ENCODE measurements around the gene LRCOL1.
"Not testable (repeated sequence)": the region's sequence is repeated elsewhere in the genome, so short reads cannot be mapped to it uniquely, and the experiment has no call there.

Gene LRCOL1

GRCh38 chr12:132600048-132601032 lies 10.0 kb downstream of the LRCOL1 start:
- peak; percentile 28 to 34 for DNase-seq

- not testable (repeated sequence) for DNase-seq
Observed at GRCh38 chr12:132599502-132599901, 10.9 kb downstream of the LRCOL1 start.

- peak; percentile 23 to 64 for DNase-seq
Observed at GRCh38 chr12:132597333-132598316, 12.8 kb downstream of the LRCOL1 start.

GRCh38 chr12:132596016-132596415 lies 14.4 kb downstream of the LRCOL1 start:
- no peak for DNase-seq

GRCh38 chr12:132595183-132595582 lies 15.2 kb downstream of the LRCOL1 start:
- DNase-seq = no peak

- DNase-seq = peak in 1 of 2 donors; percentile 29
Observed at GRCh38 chr12:132593938-132594358, 16.4 kb downstream of the LRCOL1 start.

- no peak for DNase-seq
Observed at GRCh38 chr12:132593521-132593920, 16.9 kb downstream of the LRCOL1 start.

GRCh38 chr12:132593071-132593470 lies 17.3 kb downstream of the LRCOL1 start:
- no peak for DNase-seq

GRCh38 chr12:132592282-132592970 lies 18.0 kb downstream of the LRCOL1 start:
- no peak for DNase-seq

- DNase-seq = no peak
Observed at GRCh38 chr12:132591107-132591935, 19.1 kb downstream of the LRCOL1 start.

GRCh38 chr12:132588821-132589669 lies 21.3 kb downstream of the LRCOL1 start:
- no peak for DNase-seq

GRCh38 chr12:132588319-132588718 lies 22.1 kb downstream of the LRCOL1 start:
- DNase-seq = no peak

GRCh38 chr12:132587781-132588180 lies 22.6 kb downstream of the LRCOL1 start:
- DNase-seq = no peak

- no peak for DNase-seq
Observed at GRCh38 chr12:132586929-132587328, 23.5 kb downstream of the LRCOL1 start.

GRCh38 chr12:132585177-132585576 lies 25.2 kb downstream of the LRCOL1 start:
- no peak for DNase-seq

- DNase-seq = no peak
Observed at GRCh38 chr12:132584429-132584828, 26.0 kb downstream of the LRCOL1 start.

GRCh38 chr12:132583736-132584135 lies 26.6 kb downstream of the LRCOL1 start:
- no peak for DNase-seq

- no peak for DNase-seq
Observed at GRCh38 chr12:132583411-132583710, 27.0 kb downstream of the LRCOL1 start.

- no peak for DNase-seq
Observed at GRCh38 chr12:132582582-132583410, 27.6 kb downstream of the LRCOL1 start.

GRCh38 chr12:132582058-132582420 lies 28.3 kb downstream of the LRCOL1 start:
- no peak for DNase-seq
